HepG2 (cell line): Measurements from ENCODE around the gene UNKL. TPM values are rescaled to one million over a fixed set of nuclear protein-coding genes. Genes with fewer than 3 reads are reported as not detected.

Source experiments
- ATAC-seq: fragments of 200-7000 bp; cut with Tn5 transposase; 3 replicates; pipeline ENCODE4 v1.9.1; 2020; ENCODE audit warnings: mild to moderate bottlenecking, moderate library complexity
- BruUV-seq: library from RNA; stranded (reverse); fragments of 400-500 nt; replicated peaks from 2 replicates; lab custom pipeline; 2021; lab: Mats Ljungman, UMichigan
- CTCF ChIA-PET: fragments of 300-600 bp; formaldehyde crosslinking; extraction: SDS; loops from one replicate; lab custom pipeline; 2021; ENCODE audit warnings: low total read pairs, inconsistent platforms, low intra/inter-chr PET ratio; lab: Yijun Ruan, JAX
- POLR2A ChIA-PET: fragments of 350-600 bp; sonication (Branson Sonifier 250); formaldehyde crosslinking; loops from one replicate; lab custom pipeline; 2020; ENCODE audit warnings: antibody characterized with exemption, inconsistent platforms; lab: Yijun Ruan, JAX
- DNase-seq: peaks from one replicate; pipeline ENCODE4 v3.0.0-alpha.2; 2015; ENCODE audit warnings: low spot score
- FAIRE-seq: peaks from 3 replicates; lab custom pipeline; 2011; peaks lifted over from hg19 to GRCh38; lab: Jason Lieb, UNC
- H2AFZ ChIP-seq: one replicate; pipeline ENCODE4 v1.6.1; 2011; ENCODE audit warnings: low read length, inconsistent platforms
- H3K27ac ChIP-seq: fragments of 300-600 bp; 3 replicates; pipeline ENCODE4 v1.8.0; 2011; ENCODE audit warnings: mixed run types, mild to moderate bottlenecking, mixed read lengths, low read length, inconsistent platforms; ENCODE audit not compliant: insufficient read depth; ENCODE audit errors: extremely low read length
- H3K27me3 ChIP-seq, 2 experiments: fragments of 200-600 bp in 1 of 2; 2 replicates in 1 of 2; 3 replicates in 1 of 2; pipeline versions ENCODE4 v1.6.0 to v1.8.0; 2011; ENCODE audit warnings: low read length in 2 of 2, mild to moderate bottlenecking in 2 of 2, moderate library complexity in 2 of 2, inconsistent platforms in 1 of 2; ENCODE audit not compliant: insufficient read depth in 2 of 2, control insufficient read depth in 1 of 2
- H3K36me3 ChIP-seq, 2 experiments: fragments of 200-600 bp in 1 of 2; replicated peaks in 1 of 2; 2 replicates in 1 of 2; 3 replicates in 1 of 2; pipeline versions ENCODE4 v1.5.1 to v1.8.0; 2011; ENCODE audit warnings: low read length in 2 of 2, inconsistent platforms in 1 of 2; ENCODE audit not compliant: insufficient read depth in 2 of 2, control insufficient read depth in 1 of 2
- H3K4me1 ChIP-seq: 2 replicates; pipeline ENCODE4 v1.5.1; 2012; ENCODE audit warnings: low read length, inconsistent platforms; ENCODE audit not compliant: insufficient read depth
- H3K4me2 ChIP-seq: 2 replicates; pipeline ENCODE4 v1.6.0; 2011; ENCODE audit warnings: low read depth, low read length, inconsistent platforms
- H3K4me3 ChIP-seq, 3 experiments: fragments of 200-600 bp in 1 of 3; sonication (generic), shearing (Covaris generic) in 1 of 3; replicated peaks in 1 of 3; 2 replicates each; pipeline ENCODE4 v1.5.1; 2011 to 2016; ENCODE audit warnings: low read length in 3 of 3, inconsistent platforms in 2 of 3, low read depth in 2 of 3, mild to moderate bottlenecking in 2 of 3, control low read depth in 1 of 3, mixed read lengths in 1 of 3; ENCODE audit not compliant: insufficient read depth in 1 of 3
- H3K79me2 ChIP-seq: one replicate; pipeline ENCODE4 v1.6.1; 2011; ENCODE audit warnings: low read length, inconsistent platforms; ENCODE audit not compliant: insufficient read depth
- H3K9ac ChIP-seq: 2 replicates; pipeline ENCODE4 v1.6.0; 2011; ENCODE audit warnings: mild to moderate bottlenecking, low read depth, low read length, inconsistent platforms; ENCODE audit not compliant: insufficient read depth
- H3K9me3 ChIP-seq: 2 replicates; pipeline ENCODE4 v1.5.1; 2012; ENCODE audit warnings: mild to moderate bottlenecking, low read length
- H4K20me1 ChIP-seq: 2 replicates; pipeline ENCODE4 v1.6.0; 2011; ENCODE audit warnings: inconsistent platforms, mild to moderate bottlenecking, low read length, moderate library complexity; ENCODE audit not compliant: insufficient read depth
- CCDC6 ChIP-seq: sonication (generic); formaldehyde crosslinking; IDR thresholded peaks from 2 replicates; pipeline ENCODE4 v1.8.1; 2022; ENCODE audit warnings: mild to moderate bottlenecking, missing genetic modification reagents, moderate library complexity
- CEBPG ChIP-seq: IDR thresholded peaks from 2 replicates; pipeline ENCODE4 v1.6.1; 2016
- PCBP2 ChIP-seq: fragments of 200-400 bp; formaldehyde crosslinking; optimal IDR thresholded peaks from 2 replicates; pipeline ENCODE3; 2018; ENCODE audit warnings: low read length, low read depth; ENCODE audit not compliant: poor library complexity, severe bottlenecking
- POLR2AphosphoS2 ChIP-seq: IDR thresholded peaks from 2 replicates; pipeline ENCODE4 v1.6.1; 2011; ENCODE audit warnings: low read depth, low read length, improper control_type of control experiment
- RBFOX2 ChIP-seq: fragments of 200-400 bp; formaldehyde crosslinking; IDR thresholded peaks from 2 replicates; pipeline ENCODE4 v1.6.1; 2017; ENCODE audit warnings: low read depth, mild to moderate bottlenecking, low read length
- ZNF441 ChIP-seq: sonication (generic); formaldehyde crosslinking; IDR thresholded peaks from 2 replicates; pipeline ENCODE4 v1.7.0; 2021; ENCODE audit warnings: missing genetic modification reagents, borderline replicate concordance
- WGBS: methylation state at CpG from one replicate; pipeline ENCODE4 v1.1.6; 2017; ENCODE audit warnings: low lambda C conversion rate; 5-methylcytosine and 5-hydroxymethylcytosine counted together
- in situ Hi-C: cut with HindIII; loops from 2 replicates; pipeline ENCODE4 v1.10.0; 2017; ENCODE audit warnings: low pct_unique_long_range_greater_than_20kb; ENCODE audit not compliant: extremely low pct_ligation_motif_present
- intact Hi-C: fragments of 100-400 bp; cut with micrococcal nuclease; formaldehyde crosslinking; loops from one replicate; pipeline ENCODE4 v1.10.0; 2022; ENCODE audit not compliant: unreplicated experiment
- polyA plus RNA-seq, 8 experiments: library from polyadenylated mRNA; depleted of rRNA in 3 of 8; stranded (reverse) in 7 of 8; unstranded in 1 of 8; fragments of >200 nt; fragmentation: Illumina TruSeq in 4 of 8; extraction: Trizol in 4 of 8; gene quantifications; 2 replicates each; pipeline versions ENCODE4 v1.2.1 to v1.2.3, GENCODE V29; 2011 to 2016; ENCODE audit warnings: low read depth in 4 of 8, missing spikeins in 1 of 8, mixed read lengths in 1 of 8; ENCODE audit not compliant: insufficient read depth in 1 of 8
- total RNA-seq, 5 experiments: library from RNA; depleted of rRNA; stranded (reverse); fragments of >200 nt; fragmentation: Illumina TruSeq; extraction: Trizol; gene quantifications; 2 replicates each; pipeline ENCODE4 v1.2.3, GENCODE V29; 2016; ENCODE audit warnings: low read depth in 1 of 5
- TF ChIP-seq, protein P1 (sequence below): sonication (generic); formaldehyde crosslinking; IDR thresholded peaks from 2 replicates; pipeline ENCODE4 v1.4.0; 2020; ENCODE audit warnings: missing genetic modification reagents
- TF ChIP-seq, protein P2 (sequence below): sonication (generic); formaldehyde crosslinking; IDR thresholded peaks from 2 replicates; pipeline ENCODE4 v1.5.0; 2020; ENCODE audit warnings: mild to moderate bottlenecking, missing genetic modification reagents, borderline replicate concordance

UNKL gene
- total and polyA plus RNA-seq, 2 of the 13 experiments (the other 11 are each of a cell fraction or from before 2014, with no cell fraction given) = 10.4 to 17.6 TPM

DNA sequence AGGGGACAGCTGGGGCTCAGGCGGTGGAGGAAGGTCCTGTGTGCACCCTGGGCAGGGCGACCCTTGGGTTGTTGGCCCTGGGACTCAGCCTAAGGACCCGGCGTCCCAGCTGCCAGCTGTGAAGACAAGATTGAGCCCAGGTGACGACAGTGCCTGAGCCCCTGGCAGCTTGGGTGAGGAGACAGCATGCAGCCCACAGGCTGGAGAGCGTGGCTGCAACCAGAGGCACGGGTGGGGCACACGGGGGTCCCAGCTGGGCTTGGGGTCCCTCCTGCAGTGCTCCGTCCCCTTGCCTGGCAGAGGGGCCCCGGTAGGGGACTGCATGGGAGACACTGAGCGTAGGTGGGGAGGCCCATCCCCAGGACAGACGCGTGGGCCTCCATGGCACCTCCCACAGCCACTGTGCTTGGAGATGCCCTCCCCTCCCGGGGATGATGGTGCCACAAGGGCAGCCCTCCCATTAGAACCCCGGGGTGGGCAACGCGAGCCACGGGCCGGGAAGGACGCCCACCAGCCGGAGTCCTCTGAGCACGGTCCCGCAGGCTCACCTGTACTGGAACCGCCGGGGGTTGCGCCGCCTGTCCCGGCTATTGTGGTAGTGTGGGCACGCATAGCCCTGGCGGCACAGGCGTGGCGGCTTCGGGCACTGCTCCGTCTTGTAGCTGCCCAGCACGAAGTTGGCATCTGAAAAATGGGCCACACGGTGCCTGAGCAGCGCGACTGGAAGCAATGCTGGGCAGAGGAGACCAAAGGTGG lies 15.5 kb downstream of the UNKL start:
- Histone ChIP-seq H3K79me2 (no peaks in the 10 kb centered on the region), H2AFZ (no peak overlapping the region), H3K27me3 (no peaks in the 10 kb centered on the region), H3K4me2 (no peak overlapping the region), H3K36me3 (peaks cover 10 to 15% of the 10 kb centered on the region in 2 experiments; a peak in 4 of 5 replicates), H3K9ac (no peak overlapping the region), H3K4me1 (no peaks in the 10 kb centered on the region), H4K20me1 (no peaks in the 10 kb centered on the region), H3K4me3 (no peak overlapping the region), H3K27ac (no peak overlapping the region), H3K9me3 (no peaks in the 10 kb centered on the region)
- TF ChIP-seq ZNF441 (CRISPR knock-in tag) = no peak
- TF ChIP-seq RBFOX2 = peak; percentile 47; the same call in 1 of the 2 replicates
- TF ChIP-seq, protein P1, sequence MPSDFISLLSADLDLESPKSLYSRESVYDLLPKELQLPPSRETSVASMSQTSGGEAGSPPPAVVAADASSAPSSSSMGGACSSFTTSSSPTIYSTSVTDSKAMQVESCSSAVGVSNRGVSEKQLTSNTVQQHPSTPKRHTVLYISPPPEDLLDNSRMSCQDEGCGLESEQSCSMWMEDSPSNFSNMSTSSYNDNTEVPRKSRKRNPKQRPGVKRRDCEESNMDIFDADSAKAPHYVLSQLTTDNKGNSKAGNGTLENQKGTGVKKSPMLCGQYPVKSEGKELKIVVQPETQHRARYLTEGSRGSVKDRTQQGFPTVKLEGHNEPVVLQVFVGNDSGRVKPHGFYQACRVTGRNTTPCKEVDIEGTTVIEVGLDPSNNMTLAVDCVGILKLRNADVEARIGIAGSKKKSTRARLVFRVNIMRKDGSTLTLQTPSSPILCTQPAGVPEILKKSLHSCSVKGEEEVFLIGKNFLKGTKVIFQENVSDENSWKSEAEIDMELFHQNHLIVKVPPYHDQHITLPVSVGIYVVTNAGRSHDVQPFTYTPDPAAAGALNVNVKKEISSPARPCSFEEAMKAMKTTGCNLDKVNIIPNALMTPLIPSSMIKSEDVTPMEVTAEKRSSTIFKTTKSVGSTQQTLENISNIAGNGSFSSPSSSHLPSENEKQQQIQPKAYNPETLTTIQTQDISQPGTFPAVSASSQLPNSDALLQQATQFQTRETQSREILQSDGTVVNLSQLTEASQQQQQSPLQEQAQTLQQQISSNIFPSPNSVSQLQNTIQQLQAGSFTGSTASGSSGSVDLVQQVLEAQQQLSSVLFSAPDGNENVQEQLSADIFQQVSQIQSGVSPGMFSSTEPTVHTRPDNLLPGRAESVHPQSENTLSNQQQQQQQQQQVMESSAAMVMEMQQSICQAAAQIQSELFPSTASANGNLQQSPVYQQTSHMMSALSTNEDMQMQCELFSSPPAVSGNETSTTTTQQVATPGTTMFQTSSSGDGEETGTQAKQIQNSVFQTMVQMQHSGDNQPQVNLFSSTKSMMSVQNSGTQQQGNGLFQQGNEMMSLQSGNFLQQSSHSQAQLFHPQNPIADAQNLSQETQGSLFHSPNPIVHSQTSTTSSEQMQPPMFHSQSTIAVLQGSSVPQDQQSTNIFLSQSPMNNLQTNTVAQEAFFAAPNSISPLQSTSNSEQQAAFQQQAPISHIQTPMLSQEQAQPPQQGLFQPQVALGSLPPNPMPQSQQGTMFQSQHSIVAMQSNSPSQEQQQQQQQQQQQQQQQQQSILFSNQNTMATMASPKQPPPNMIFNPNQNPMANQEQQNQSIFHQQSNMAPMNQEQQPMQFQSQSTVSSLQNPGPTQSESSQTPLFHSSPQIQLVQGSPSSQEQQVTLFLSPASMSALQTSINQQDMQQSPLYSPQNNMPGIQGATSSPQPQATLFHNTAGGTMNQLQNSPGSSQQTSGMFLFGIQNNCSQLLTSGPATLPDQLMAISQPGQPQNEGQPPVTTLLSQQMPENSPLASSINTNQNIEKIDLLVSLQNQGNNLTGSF (CRISPR knock-in tag) = no peak
- no peak for TF ChIP-seq POLR2AphosphoS2
- TF ChIP-seq CCDC6 (CRISPR knock-in tag) = no peak
- TF ChIP-seq, protein P2, sequence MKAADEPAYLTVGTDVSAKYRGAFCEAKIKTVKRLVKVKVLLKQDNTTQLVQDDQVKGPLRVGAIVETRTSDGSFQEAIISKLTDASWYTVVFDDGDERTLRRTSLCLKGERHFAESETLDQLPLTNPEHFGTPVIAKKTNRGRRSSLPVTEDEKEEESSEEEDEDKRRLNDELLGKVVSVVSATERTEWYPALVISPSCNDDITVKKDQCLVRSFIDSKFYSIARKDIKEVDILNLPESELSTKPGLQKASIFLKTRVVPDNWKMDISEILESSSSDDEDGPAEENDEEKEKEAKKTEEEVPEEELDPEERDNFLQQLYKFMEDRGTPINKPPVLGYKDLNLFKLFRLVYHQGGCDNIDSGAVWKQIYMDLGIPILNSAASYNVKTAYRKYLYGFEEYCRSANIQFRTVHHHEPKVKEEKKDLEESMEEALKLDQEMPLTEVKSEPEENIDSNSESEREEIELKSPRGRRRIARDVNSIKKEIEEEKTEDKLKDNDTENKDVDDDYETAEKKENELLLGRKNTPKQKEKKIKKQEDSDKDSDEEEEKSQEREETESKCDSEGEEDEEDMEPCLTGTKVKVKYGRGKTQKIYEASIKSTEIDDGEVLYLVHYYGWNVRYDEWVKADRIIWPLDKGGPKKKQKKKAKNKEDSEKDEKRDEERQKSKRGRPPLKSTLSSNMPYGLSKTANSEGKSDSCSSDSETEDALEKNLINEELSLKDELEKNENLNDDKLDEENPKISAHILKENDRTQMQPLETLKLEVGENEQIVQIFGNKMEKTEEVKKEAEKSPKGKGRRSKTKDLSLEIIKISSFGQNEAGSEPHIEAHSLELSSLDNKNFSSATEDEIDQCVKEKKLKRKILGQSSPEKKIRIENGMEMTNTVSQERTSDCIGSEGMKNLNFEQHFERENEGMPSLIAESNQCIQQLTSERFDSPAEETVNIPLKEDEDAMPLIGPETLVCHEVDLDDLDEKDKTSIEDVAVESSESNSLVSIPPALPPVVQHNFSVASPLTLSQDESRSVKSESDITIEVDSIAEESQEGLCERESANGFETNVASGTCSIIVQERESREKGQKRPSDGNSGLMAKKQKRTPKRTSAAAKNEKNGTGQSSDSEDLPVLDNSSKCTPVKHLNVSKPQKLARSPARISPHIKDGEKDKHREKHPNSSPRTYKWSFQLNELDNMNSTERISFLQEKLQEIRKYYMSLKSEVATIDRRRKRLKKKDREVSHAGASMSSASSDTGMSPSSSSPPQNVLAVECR = no peak
- TF ChIP-seq CEBPG (CRISPR knock-in tag) = no peak
- TF ChIP-seq PCBP2 = no peak
- no TSS peak for BruUV-seq
- ChIA-PET POLR2A (no interaction called here), CTCF (no interaction called here)
- DNase-seq (no peak), FAIRE-seq (no peak), ATAC-seq (no peak)
- in situ Hi-C loops (no loop called here), intact Hi-C loops (no loop called here)
- 97% methylated on average over 12 of the region's 38 CpGs for WGBS
